ENCODE data around the gene TGFB1I1.

TGFB1I1 gene

GRCh38 chr16:31453255-31454204 is 18.4 kb upstream of the TGFB1I1 start:
- no peak for DNase-seq

GRCh38 chr16:31455601-31456314 is 16.2 kb upstream of the TGFB1I1 start:
- no peak for DNase-seq

DNA sequence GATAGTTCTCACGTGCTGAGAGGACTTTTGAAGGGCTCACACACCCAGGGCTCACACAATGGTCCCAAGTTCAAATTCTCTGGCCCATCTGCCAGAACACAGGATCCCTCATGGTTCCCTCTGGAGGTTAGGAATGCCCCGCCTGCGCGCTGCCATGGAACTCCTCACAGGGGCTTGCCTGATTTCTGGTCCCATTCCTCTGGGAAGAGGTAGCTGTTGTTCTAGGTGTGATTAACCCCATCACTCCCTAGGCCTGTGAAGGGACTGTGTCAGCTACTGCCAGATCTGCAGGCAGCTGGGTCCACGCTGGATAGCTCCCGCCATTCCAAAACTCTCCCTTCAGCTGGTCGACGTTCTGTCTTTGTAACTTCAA is 15.0 kb upstream of the TGFB1I1 start:
- DNase-seq = no peak

GRCh38 chr16:31458073-31458843 is 13.7 kb upstream of the TGFB1I1 start:
- DNase-seq = peak; percentile 53

DNA sequence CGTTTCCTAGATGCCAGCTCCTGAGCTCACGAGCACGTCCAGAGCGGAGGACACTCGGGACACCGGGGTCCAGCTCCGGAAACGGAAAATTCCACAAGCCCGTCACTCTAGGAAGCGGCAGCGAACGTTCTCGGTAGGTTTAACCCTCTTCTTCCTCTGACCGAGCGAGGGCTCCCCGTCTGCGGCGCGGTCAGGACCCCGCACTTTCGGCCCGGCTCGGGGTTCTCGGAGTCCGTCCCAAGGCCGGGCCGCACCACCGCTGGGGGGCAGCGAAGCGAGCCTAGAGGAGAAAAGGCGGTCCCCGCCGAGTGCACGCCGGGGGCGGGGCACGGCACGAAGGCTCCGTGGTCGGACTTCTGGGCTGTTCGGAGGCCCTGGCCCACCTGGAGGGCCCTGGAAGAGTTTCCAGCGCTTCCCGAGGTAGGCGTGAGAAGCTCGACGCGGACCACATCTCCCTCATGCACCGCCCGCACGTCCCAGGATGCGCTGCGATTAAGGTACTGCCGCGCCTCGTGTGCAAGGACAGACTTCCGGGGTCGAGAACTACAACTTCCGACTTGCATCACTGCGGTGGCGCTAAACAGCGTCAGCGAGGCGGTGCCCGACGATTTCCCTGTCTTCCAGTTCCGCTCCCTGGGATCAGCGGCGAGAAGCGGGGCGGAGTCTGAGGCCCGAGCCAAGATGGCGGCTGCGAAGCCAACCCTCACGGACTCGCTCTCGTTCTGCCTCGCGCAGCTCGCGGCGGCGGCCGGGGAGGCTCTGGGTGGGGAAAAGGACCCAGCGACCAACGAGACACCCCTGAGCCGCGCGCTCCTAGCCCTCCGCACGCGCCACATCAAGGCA is 12.9 kb upstream of the TGFB1I1 start, which contains the start of gene ARMC5:
Gene ARMC5, plus strand, starts transcription at position 658 of the 843 bp plus-strand sequence. Its CDS starts 24 bp downstream, at position 682.
- DNase-seq = peak; percentile 91

DNA sequence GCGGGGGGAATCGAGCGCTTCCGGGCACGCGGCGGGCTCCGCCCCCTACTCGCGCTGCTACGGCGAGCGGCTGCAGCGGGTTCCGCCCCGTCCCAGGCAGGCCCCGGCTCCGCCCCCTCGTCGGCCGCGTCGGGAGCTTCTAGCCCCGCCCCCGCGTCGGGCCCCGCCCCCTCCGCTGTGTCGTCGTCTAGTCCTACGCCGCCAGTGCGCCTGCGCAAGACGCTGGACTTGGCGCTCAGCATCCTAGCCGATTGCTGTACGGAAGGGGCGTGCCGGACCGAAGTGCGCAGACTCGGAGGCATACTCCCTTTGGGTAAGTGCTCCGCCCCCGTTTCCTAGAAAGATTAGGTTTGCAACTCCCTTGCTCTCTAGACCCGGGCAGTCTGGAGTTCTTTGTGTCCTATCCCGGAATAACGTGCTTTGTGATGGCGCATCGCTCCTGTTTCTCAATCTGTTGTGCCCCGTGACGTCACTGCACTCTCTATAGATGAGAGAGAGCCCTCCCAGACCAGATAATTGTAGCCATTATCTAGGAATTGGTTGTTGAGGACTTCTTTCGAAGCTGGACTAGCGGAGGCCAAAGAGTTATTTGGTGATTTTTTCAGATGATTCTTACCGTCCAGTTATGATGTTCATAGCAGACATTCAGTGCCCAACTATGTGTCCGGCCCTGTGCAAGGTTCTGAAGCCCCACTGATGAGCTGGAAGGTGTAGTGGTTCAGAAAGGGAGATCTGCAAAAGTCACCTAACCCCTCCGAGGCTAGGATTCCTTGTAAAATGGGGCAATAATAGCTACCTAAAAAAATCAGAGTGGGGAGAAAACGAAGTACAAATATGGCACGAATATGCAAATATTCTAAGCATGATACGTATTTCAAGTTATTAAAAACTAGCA is 12.0 kb upstream of the TGFB1I1 start:
- DNase-seq = peak; percentile 100

GRCh38 chr16:31460582-31461002 is 11.4 kb upstream of the TGFB1I1 start:
- DNase-seq = no peak

DNA sequence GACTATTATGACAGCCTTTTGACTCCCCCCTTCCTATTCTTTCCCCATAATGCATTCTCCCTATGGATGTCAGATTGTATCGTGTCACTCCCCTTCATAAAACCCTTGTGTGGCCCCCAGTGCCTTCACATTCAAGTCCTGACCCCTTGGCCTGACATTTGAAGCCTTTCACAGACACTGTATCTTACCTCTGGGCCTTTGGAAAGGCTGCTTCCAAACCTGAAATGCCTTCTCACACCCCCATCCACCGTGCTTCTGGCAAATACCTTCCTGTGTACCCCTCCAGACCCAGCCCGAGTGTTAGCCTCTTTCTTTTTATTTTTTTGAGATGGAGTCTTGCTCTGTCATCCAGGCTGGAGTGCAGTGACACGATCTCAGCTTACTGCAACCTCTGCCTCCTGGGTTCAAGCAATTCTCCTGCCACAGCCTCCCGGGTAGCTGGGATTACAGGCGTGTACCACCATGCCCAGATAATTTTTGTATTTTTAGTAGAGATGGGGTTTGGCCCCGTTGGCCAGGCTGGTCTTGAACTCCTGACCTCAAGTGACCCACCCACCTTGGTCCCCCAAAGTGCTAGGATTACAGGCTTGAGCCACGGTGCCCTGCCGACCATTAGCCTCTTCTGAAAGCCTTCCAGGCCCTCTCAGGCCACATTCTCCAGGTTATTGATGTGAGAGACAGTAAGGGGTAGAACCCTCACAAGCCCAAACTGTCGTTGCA is 10.6 kb upstream of the TGFB1I1 start:
- no peak for DNase-seq

DNA sequence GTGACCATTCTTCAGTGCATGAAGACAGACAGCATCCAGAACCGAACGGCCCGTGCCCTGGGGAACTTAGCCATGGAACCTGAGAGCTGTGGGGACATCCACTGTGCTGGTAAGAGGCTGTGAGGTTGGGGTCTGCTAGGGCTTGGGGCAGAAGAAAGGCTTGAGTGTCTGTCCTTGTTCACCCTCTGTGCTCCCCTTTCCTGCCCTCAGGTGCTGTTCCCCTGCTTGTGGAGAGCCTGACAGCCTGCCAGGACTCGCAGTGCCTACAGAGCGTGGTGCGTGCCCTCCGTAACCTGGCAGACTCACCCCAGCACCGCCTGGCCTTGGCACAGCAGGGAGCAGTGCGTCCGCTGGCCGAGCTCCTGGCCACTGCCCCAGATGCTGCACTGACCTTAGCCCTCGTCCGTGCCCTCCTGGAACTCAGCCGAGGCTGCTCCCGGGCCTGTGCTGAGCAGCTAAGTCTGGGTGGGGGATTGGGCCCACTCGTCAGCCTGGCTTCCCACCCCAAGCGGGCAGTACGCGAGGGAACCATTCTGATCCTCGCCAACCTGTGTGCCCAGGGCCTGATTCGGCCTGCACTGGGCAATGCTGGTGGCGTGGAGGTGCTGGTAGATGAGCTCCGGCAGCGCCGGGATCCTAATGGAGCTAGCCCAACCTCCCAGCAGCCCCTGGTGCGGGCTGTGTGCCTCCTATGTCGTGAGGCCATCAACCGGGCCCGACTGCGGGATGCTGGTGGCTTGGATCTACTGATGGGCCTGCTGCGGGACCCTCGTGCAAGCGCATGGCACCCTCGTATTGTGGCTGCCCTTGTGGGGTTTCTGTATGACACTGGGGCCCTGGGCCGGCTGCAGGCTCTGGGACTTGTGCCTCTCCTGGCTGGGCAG is 9.8 kb upstream of the TGFB1I1 start:
- DNase-seq = no peak

- no peak for DNase-seq
Observed at GRCh38 chr16:31464348-31464769, 7.6 kb upstream of the TGFB1I1 start.

GRCh38 chr16:31464781-31465260 is 7.1 kb upstream of the TGFB1I1 start:
- no peak for DNase-seq

DNA sequence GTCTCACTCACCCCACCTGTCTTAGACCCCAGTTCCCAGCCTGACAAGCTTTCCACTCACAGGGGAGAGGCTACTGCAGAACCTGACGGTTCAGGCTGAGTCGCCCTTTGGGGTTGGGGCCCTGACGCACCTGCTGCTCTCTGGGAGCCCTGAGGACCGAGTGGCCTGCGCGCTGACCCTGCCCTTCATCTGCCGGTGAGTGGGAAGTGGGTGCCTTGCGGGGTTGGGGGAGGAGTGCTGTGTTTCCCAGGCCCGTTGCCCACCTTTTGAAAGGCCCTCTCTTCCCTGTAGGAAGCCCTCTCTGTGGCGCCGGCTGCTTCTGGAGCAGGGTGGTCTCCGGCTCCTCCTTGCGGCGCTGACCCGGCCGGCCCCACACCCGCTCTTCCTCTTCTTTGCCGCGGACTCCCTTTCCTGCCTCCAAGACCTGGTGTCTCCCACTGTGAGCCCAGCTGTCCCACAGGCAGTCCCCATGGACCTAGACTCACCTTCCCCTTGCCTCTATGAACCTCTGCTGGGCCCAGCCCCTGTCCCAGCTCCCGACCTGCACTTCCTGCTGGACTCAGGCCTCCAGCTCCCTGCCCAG is 6.1 kb upstream of the TGFB1I1 start:
- no peak for DNase-seq

- no peak for DNase-seq
Observed at GRCh38 chr16:31466381-31466841, 5.5 kb upstream of the TGFB1I1 start.

DNA sequence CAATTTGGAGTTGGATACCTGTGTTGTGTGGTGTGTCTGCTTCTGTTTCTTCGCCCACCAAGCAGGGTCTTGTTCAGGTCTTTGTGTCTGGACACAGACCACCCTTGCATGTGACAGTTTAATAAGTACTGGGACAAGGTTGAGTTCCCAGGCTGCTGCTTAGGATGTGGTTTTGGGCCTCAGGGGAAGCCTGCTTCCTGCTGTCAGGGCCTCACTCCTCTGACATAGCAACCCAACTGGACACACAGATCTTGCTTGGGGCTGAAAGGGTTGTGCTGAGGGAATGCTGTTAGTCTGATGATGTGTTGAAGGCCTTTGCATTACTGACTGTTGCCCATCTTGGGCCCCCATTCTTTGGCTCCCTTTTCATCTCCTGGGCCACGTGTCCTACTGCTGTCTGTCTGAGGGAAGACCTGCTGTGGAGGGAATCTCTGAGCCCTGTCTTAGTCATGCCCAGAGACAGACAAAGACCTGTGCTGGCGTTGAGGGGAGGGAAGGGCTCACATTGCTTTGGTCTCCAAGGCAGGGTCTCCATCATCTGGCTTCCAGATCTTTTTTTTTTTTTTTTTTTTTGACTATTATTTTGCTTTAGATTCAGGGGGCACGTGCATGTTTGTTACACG is 4.7 kb upstream of the TGFB1I1 start:
- no peak for DNase-seq

DNA sequence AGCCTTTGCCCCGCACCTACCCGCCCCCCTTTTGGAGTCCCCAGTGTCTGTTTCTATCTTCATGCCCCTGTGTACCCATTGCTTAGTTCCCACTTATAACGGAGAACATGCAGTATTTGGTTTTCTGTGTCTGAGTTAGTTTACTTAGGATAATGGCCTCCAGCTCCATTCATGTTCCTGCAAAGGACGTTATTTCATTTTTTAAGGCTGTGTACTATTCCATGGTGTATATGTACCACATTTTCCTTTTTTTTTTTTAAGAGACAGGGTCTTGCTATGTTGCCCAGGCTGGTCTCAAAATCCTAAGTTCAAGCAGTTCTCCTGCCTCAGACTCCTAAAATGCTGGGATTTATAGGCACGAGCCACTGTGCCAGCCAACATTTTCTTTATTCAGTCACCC is 4.1 kb upstream of the TGFB1I1 start:
- no peak for DNase-seq

GRCh38 chr16:31470615-31471014 is 1.3 kb upstream of the TGFB1I1 start:
- no peak for DNase-seq

DNA sequence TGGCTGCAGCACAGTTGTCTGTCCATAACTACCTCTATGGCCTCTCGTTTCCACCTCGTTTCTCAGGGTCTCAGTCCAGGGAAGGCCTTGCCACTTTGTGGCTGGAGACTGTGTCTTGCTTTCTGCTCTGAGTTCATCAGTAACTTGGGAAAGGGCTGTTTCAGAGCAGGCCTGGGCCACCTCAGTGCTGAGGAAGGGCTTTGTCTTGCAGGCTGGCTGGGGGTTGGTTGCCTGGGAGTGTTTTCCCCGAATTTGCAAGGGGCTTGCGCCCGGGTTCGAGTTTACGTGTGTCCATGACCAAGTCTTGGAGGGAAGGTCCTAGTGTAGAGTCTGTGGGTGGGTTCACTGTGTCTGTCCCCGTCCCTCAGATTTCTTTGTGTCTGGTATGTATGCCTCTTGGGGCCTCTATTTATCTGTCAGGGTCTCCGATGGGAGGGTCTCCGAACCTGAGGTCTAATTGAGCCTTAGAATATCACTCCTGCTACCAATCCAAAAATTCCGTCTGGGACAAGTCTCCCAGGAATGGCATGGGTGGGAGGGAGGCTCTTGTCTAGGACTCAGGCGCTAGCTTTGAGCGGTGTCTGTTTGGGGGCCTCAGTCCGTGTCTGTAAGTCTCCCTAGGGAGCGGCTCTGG is 594 bp upstream of the TGFB1I1 start:
- no peak for DNase-seq
